ENCODE results near the gene IGF1.
A peak's percentile ranks its signal among the peaks of the same experiment; 100 is the strongest.

IGF1 gene

GRCh38 chr12:102461501-102461900, 18.9 kb downstream of the IGF1 start:
- Histone ChIP-seq H3K23ac (ENCODE audit: low read depth, low read length, poor library complexity) (no peak overlapping the region), H2BK5ac (ENCODE audit: low read length) (no peak overlapping the region), H4K91ac (ENCODE audit: low read depth, low read length, poor library complexity) (no peak overlapping the region), H2AK5ac (ENCODE audit: low read depth, low read length) (no peak overlapping the region), H3K9me3 (replicated peaks in 1 of 2; ENCODE audit: control insufficient read depth in 2 of 2, insufficient read depth in 1 of 2, low read depth in 1 of 2, low read length in 2 of 2) (no peaks in the 10 kb centered on the region), H3K18ac (ENCODE audit: low read length) (no peak overlapping the region), H3K4me2 (ENCODE audit: insufficient read depth, low read length, poor library complexity, severe bottlenecking) (no peak overlapping the region), H4K8ac (ENCODE audit: low read depth, low read length) (no peak overlapping the region), H2AFZ (ENCODE audit: low read length) (no peak overlapping the region), H3K4ac (ENCODE audit: low read length) (no peak overlapping the region), H3K27ac (replicated peaks; ENCODE audit: low read length) (no peak overlapping the region), H3K27me3 (ENCODE audit: control insufficient read depth in 3 of 3, insufficient read depth in 3 of 3, low read depth in 1 of 3, low read length in 3 of 3) (no peaks in the 10 kb centered on the region), H3K14ac (ENCODE audit: low read length) (no peak overlapping the region), H2BK120ac (ENCODE audit: low read depth, low read length) (no peak overlapping the region), H2BK12ac (ENCODE audit: low read length) (no peak overlapping the region), H3K9ac (ENCODE audit: low read depth, low read length, poor library complexity) (no peak overlapping the region), H3K79me1 (ENCODE audit: low read depth, low read length) (no peaks in the 10 kb centered on the region), H3K4me1 (ENCODE audit: control insufficient read depth in 2 of 2, insufficient read depth in 1 of 2, low read depth in 1 of 2, low read length in 2 of 2) (no peaks in the 10 kb centered on the region), H2BK15ac (ENCODE audit: low read length) (no peak overlapping the region), H3K36me3 (replicated peaks in 1 of 2; ENCODE audit: control insufficient read depth in 2 of 2, insufficient read depth in 2 of 2, low read length in 2 of 2) (no peaks in the 10 kb centered on the region), H3K4me3 (ENCODE audit: low read length in 2 of 2) (no peak overlapping the region)
- no CpG with 5 or more reads among the region's 1 CpG for WGBS, 2 donors (ENCODE audit: extremely low coverage in 2 of 2, insufficient read length in 2 of 2, insufficient replicate concordance in 1 of 2)
- DNase-seq (ENCODE audit: low spot score): no peak

DNA sequence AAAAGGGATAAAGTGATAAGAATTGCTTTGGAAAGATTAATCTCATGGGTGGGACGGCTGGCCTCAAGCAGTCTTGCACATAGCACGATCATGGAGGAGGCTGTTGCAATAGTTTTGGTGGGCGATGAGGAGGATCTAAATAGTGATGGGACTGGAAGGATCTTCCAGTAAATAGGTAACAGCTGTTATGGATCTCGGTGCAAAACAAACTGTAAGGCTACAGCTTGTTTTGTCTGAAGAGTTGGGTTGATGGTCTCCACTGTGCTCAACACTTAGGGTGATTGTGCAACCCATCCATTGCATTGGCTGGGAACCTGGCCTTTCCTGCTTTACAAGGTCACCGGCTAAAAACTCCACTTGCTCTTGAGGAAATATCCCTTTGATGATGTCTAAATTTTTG, 21.0 kb downstream of the IGF1 start:
- Histone ChIP-seq H3K18ac (ENCODE audit: low read length) (no peak overlapping the region), H2BK5ac (ENCODE audit: low read length) (no peak overlapping the region), H3K9me3 (replicated peaks in 1 of 2; ENCODE audit: control insufficient read depth in 2 of 2, insufficient read depth in 1 of 2, low read depth in 1 of 2, low read length in 2 of 2) (no peaks in the 10 kb centered on the region), H3K4me3 (ENCODE audit: low read length in 2 of 2) (no peak overlapping the region), H3K23ac (ENCODE audit: low read depth, low read length, poor library complexity) (no peak overlapping the region), H2BK12ac (ENCODE audit: low read length) (no peak overlapping the region), H3K4ac (ENCODE audit: low read length) (no peak overlapping the region), H3K79me1 (ENCODE audit: low read depth, low read length) (no peaks in the 10 kb centered on the region), H2BK15ac (ENCODE audit: low read length) (no peak overlapping the region), H3K9ac (ENCODE audit: low read depth, low read length, poor library complexity) (no peak overlapping the region), H3K27me3 (ENCODE audit: control insufficient read depth in 3 of 3, insufficient read depth in 3 of 3, low read depth in 1 of 3, low read length in 3 of 3) (no peaks in the 10 kb centered on the region), H2BK120ac (ENCODE audit: low read depth, low read length) (no peak overlapping the region), H4K91ac (ENCODE audit: low read depth, low read length, poor library complexity) (no peak overlapping the region), H2AK5ac (ENCODE audit: low read depth, low read length) (no peak overlapping the region), H4K8ac (ENCODE audit: low read depth, low read length) (no peak overlapping the region), H3K14ac (ENCODE audit: low read length) (no peak overlapping the region), H3K36me3 (replicated peaks in 1 of 2; ENCODE audit: control insufficient read depth in 2 of 2, insufficient read depth in 2 of 2, low read length in 2 of 2) (no peaks in the 10 kb centered on the region), H3K4me2 (ENCODE audit: insufficient read depth, low read length, poor library complexity, severe bottlenecking) (no peak overlapping the region), H2AFZ (ENCODE audit: low read length) (no peak overlapping the region), H3K4me1 (ENCODE audit: control insufficient read depth in 2 of 2, insufficient read depth in 1 of 2, low read depth in 1 of 2, low read length in 2 of 2) (no peaks in the 10 kb centered on the region), H3K27ac (replicated peaks; ENCODE audit: low read length) (no peak overlapping the region)
- no peak for DNase-seq (ENCODE audit: low spot score)
- no CpG with 5 or more reads among the region's 5 CpGs for whole genome bisulfite sequencing, 2 donors (ENCODE audit: extremely low coverage in 2 of 2, insufficient read length in 2 of 2, insufficient replicate concordance in 1 of 2)

GRCh38 chr12:102454808-102455760, 25.3 kb downstream of the IGF1 start:
- Histone ChIP-seq H3K27me3 (ENCODE audit: control insufficient read depth in 3 of 3, insufficient read depth in 3 of 3, low read depth in 1 of 3, low read length in 3 of 3) (no peaks in the 10 kb centered on the region), H2AFZ (ENCODE audit: low read length) (no peak overlapping the region), H4K8ac (ENCODE audit: low read depth, low read length) (no peak overlapping the region), H3K9me3 (replicated peaks in 1 of 2; ENCODE audit: control insufficient read depth in 2 of 2, insufficient read depth in 1 of 2, low read depth in 1 of 2, low read length in 2 of 2) (no peaks in the 10 kb centered on the region), H3K79me1 (ENCODE audit: low read depth, low read length) (no peaks in the 10 kb centered on the region), H2BK120ac (ENCODE audit: low read depth, low read length) (no peak overlapping the region), H3K4me2 (ENCODE audit: insufficient read depth, low read length, poor library complexity, severe bottlenecking) (no peak overlapping the region), H3K4me1 (ENCODE audit: control insufficient read depth in 2 of 2, insufficient read depth in 1 of 2, low read depth in 1 of 2, low read length in 2 of 2) (no peaks in the 10 kb centered on the region), H3K18ac (ENCODE audit: low read length) (peak overlapping the region; percentile 20), H3K36me3 (replicated peaks in 1 of 2; ENCODE audit: control insufficient read depth in 2 of 2, insufficient read depth in 2 of 2, low read length in 2 of 2) (no peaks in the 10 kb centered on the region), H3K23ac (ENCODE audit: low read depth, low read length, poor library complexity) (no peak overlapping the region), H4K91ac (ENCODE audit: low read depth, low read length, poor library complexity) (no peak overlapping the region), H3K9ac (ENCODE audit: low read depth, low read length, poor library complexity) (no peak overlapping the region), H3K27ac (replicated peaks; ENCODE audit: low read length) (no peak overlapping the region), H3K4ac (ENCODE audit: low read length) (no peak overlapping the region), H3K4me3 (ENCODE audit: low read length in 2 of 2) (no peak overlapping the region), H2BK15ac (ENCODE audit: low read length) (no peak overlapping the region), H3K14ac (ENCODE audit: low read length) (no peak overlapping the region), H2AK5ac (ENCODE audit: low read depth, low read length) (no peak overlapping the region), H2BK5ac (ENCODE audit: low read length) (no peak overlapping the region), H2BK12ac (ENCODE audit: low read length) (no peak overlapping the region)
- DNase-seq (ENCODE audit: low spot score): no peak
- WGBS, 2 donors (ENCODE audit: extremely low coverage in 2 of 2, insufficient read length in 2 of 2, insufficient replicate concordance in 1 of 2): no CpG with 5 or more reads among the region's 4 CpGs

GRCh38 chr12:102454330-102454729, 26.0 kb downstream of the IGF1 start:
- no peak overlapping the region for H2BK15ac ChIP-seq (ENCODE audit: low read length)
- no peak overlapping the region for H3K4me2 ChIP-seq (ENCODE audit: insufficient read depth, low read length, poor library complexity, severe bottlenecking)
- H3K36me3 ChIP-seq (replicated peaks in 1 of 2; ENCODE audit: control insufficient read depth in 2 of 2, insufficient read depth in 2 of 2, low read length in 2 of 2): no peaks in the 10 kb centered on the region
- no peak overlapping the region for H3K27ac ChIP-seq (replicated peaks; ENCODE audit: low read length)
- no peak overlapping the region for H3K18ac ChIP-seq (ENCODE audit: low read length)
- H2BK12ac ChIP-seq (ENCODE audit: low read length): no peak overlapping the region
- no peak for DNase-seq (ENCODE audit: low spot score)
- no peak overlapping the region for H3K14ac ChIP-seq (ENCODE audit: low read length)
- no peaks in the 10 kb centered on the region for H3K4me1 ChIP-seq (ENCODE audit: control insufficient read depth in 2 of 2, insufficient read depth in 1 of 2, low read depth in 1 of 2, low read length in 2 of 2)
- WGBS, 2 donors (ENCODE audit: extremely low coverage in 2 of 2, insufficient read length in 2 of 2, insufficient replicate concordance in 1 of 2): no CpG with 5 or more reads among the region's 2 CpGs
- H3K27me3 ChIP-seq (ENCODE audit: control insufficient read depth in 3 of 3, insufficient read depth in 3 of 3, low read depth in 1 of 3, low read length in 3 of 3): no peaks in the 10 kb centered on the region
- no peak overlapping the region for H3K9ac ChIP-seq (ENCODE audit: low read depth, low read length, poor library complexity)
- no peak overlapping the region for H2BK5ac ChIP-seq (ENCODE audit: low read length)
- H4K91ac ChIP-seq (ENCODE audit: low read depth, low read length, poor library complexity): no peak overlapping the region
- no peak overlapping the region for H2BK120ac ChIP-seq (ENCODE audit: low read depth, low read length)
- H3K9me3 ChIP-seq (replicated peaks in 1 of 2; ENCODE audit: control insufficient read depth in 2 of 2, insufficient read depth in 1 of 2, low read depth in 1 of 2, low read length in 2 of 2): no peaks in the 10 kb centered on the region
- H3K4me3 ChIP-seq (ENCODE audit: low read length in 2 of 2): no peak overlapping the region
- H2AFZ ChIP-seq (ENCODE audit: low read length): no peak overlapping the region
- no peak overlapping the region for H3K23ac ChIP-seq (ENCODE audit: low read depth, low read length, poor library complexity)
- H3K4ac ChIP-seq (ENCODE audit: low read length): no peak overlapping the region
- no peaks in the 10 kb centered on the region for H3K79me1 ChIP-seq (ENCODE audit: low read depth, low read length)
- no peak overlapping the region for H2AK5ac ChIP-seq (ENCODE audit: low read depth, low read length)
- no peak overlapping the region for H4K8ac ChIP-seq (ENCODE audit: low read depth, low read length)
